Subcutaneous abdominal adipose tissue (tissue), 5 donors: ENCODE data around the gene STK32B.
A peak's percentile ranks its signal among the peaks of the same experiment; 100 is the strongest.

ENCODE experiments used
- H3K27ac ChIP-seq: one replicate; pipeline ENCODE4 v1.7.0; 2013; ENCODE audit warnings: low read depth, mild to moderate bottlenecking, inconsistent platforms, low read length, moderate library complexity
- H3K27me3 ChIP-seq, 5 donors: one replicate each; pipeline ENCODE4 v1.7.0; 2013; ENCODE audit warnings: low read length in 5 of 5, inconsistent platforms in 1 of 5; ENCODE audit not compliant: control insufficient read depth in 5 of 5, insufficient read depth in 4 of 5
- H3K36me3 ChIP-seq, 5 donors: one replicate each; pipeline ENCODE4 v1.7.0; 2013; ENCODE audit warnings: low read length in 5 of 5; ENCODE audit not compliant: control insufficient read depth in 5 of 5, insufficient read depth in 5 of 5
- H3K4me1 ChIP-seq, 5 donors: one replicate each; pipeline ENCODE4 v1.7.0; 2013; ENCODE audit warnings: low read length in 5 of 5, mild to moderate bottlenecking in 3 of 5, moderate library complexity in 1 of 5; ENCODE audit not compliant: control insufficient read depth in 5 of 5, insufficient read depth in 5 of 5
- H3K4me3 ChIP-seq, 5 donors: one replicate each; pipeline ENCODE4 v1.7.0; 2013; ENCODE audit warnings: low read length in 5 of 5, low read depth in 1 of 5
- H3K9ac ChIP-seq, 5 donors: one replicate each; pipeline ENCODE4 v1.7.0; 2013; ENCODE audit warnings: low read length in 5 of 5, mild to moderate bottlenecking in 4 of 5, moderate library complexity in 3 of 5
- H3K9me3 ChIP-seq, 5 donors: one replicate each; pipeline ENCODE4 v1.7.0; 2013; ENCODE audit warnings: low read length in 5 of 5; ENCODE audit not compliant: control insufficient read depth in 5 of 5
- donor health status: healthy.
- donor health status: healthy.
- donor health status: healthy.
- donor health status: healthy.
- donor health status: healthy.

Gene STK32B

DNA sequence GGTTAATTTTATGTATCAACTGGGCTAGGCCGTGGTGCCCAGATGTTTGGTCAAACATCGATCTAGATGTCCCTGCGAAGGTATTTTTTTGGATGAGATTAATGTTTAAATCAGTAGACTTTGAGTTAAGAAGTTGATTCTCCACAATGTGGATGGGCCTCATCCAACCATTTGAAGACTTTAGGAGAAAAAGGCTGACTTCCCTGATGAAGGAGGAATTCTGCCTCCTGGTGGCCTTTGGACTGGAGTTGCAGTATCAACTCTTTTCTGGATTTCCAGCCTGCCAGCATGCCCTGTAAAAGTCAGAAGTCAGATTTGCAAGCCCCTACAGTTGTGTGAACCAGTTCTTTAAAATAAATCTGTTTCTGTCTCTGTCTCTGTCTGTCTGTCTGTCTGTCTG lies 91.4 kb downstream of the STK32B start:
- Histone ChIP-seq H3K9me3 (no peaks in the 10 kb centered on the region), H3K4me1 (peaks cover 2 to 26% (median 24%) of the 10 kb centered on the region in 5 donors), H3K36me3 (no peaks in the 10 kb centered on the region), H3K9ac (no peak overlapping the region), H3K4me3 (no peak overlapping the region), H3K27me3 (no peaks in the 10 kb centered on the region), H3K27ac (no peak overlapping the region)

DNA sequence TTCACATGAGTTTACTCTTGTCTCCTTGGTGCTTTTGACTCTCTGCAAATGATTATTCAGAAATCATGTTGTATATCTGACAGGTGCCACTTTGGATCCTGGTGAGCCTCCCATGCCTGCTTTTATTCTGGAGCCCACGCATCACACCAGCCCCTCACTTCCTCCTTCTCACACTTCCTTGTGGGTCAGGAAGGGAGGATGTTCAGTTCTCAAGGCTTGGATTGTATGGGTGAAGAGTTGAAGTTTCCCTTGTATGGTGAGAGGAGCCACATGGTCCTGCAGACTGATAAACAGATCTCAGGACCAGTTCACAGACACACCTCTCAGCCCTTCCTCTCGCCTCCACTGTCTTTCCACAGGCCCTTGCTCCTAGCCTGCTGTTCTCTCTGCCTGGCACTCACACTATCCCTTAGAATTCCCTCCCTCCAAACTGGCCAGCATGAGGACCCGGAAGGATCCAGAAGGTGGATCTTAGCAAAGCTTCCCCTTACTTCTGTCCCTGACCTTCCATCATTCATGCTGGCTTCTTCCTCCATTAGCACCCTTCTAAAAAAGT lies 92.1 kb downstream of the STK32B start:
- Histone ChIP-seq H3K27me3 (no peaks in the 10 kb centered on the region), H3K36me3 (no peaks in the 10 kb centered on the region), H3K9ac (no peak overlapping the region), H3K27ac (peak overlapping the region; percentile 37), H3K4me3 (no peak overlapping the region), H3K9me3 (no peaks in the 10 kb centered on the region), H3K4me1 (peaks cover 0 to 22% (median 20%) of the 10 kb centered on the region in 5 donors)

DNA sequence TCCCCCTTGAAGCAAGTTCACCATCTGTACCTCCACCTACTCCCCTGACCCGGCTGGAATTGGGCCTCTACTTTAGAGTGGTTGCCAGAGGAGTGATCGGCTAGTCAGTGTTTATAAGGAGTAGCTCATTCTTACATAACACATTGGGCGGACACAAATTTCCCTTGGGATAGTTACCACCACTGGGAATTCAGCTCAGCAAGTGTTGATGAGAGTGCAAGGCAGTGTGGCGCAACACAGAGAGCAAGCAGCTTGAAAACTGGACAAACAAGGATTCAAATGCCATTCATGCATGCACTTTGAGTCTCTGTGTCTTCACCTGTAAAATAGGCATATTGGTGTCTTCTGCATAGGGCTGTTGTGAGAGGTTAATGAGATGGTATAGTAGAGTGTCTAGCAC lies 92.7 kb downstream of the STK32B start:
- peaks cover 0 to 22% (median 20%) of the 10 kb centered on the region in 5 donors for H3K4me1 ChIP-seq
- H3K27me3 ChIP-seq = no peaks in the 10 kb centered on the region
- no peak overlapping the region for H3K4me3 ChIP-seq
- no peaks in the 10 kb centered on the region for H3K36me3 ChIP-seq
- H3K9me3 ChIP-seq = no peaks in the 10 kb centered on the region
- peak overlapping the region in 1 of 5 donors; percentile 40 for H3K9ac ChIP-seq
- H3K27ac ChIP-seq = peak overlapping the region; percentile 74

DNA sequence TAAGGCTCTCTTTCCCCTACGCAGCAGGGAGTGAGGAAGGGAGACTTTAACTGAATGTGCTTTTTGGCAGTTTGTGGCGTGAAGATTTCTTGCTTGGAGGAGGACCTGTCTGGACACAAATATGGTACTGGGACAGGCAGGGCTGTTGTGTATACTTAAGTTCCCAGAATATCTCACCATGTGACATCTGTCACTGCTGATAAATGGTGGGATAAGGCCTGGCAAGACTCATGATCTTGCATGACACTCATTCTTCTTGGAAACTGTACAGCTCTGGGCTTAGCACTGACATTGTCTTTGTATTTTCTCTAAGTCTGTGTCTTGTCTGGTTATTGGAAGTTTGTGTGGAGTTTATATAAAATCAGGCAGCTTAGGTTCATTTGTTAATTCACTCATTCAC lies 93.1 kb downstream of the STK32B start:
- H3K9ac ChIP-seq = peak overlapping the region in 1 of 5 donors; percentile 40
- no peaks in the 10 kb centered on the region for H3K27me3 ChIP-seq
- no peaks in the 10 kb centered on the region for H3K9me3 ChIP-seq
- H3K36me3 ChIP-seq = no peaks in the 10 kb centered on the region
- H3K4me3 ChIP-seq = no peak overlapping the region
- H3K27ac ChIP-seq = peak overlapping the region; percentile 74
- peaks cover 0 to 22% (median 20%) of the 10 kb centered on the region in 5 donors for H3K4me1 ChIP-seq

DNA sequence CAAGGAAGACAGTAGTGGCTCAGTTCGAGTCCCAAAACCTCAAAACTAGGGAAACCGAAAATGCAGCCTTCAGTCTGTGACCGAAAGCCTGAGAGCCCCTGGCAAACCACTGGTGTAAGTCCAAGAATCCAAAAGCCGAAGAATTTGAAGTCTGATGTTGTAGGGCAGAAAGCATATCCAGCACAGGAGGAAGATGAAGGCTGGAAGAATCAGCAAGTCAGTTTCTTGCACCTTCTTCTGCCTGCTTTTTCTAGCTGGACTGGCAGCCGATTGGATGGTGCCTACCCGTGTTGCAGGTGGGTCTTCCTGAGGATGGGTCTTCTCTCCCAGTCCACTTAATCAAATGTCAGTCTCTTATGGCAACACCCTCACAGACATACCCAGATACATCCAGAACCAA lies 95.0 kb downstream of the STK32B start:
- no peak overlapping the region for H3K27ac ChIP-seq

DNA sequence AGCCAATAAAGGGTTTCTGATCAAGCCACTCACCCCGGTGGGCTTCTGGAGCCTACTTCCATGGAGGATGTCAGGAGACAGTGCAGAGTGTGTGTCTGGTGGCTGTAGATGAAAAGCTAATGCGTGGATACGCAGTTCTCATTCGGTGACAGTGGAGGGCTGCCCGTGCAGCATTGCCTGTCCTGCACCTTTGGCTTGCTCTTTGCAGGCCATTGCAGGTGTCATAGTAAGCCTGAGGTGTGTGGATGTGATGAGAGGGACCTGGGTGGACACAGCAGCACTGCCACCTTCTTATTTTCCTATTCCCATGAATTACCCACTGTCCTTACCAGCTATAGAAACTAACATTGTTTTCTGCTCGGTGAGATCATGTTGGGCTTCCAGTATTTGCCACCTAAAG lies 101.2 kb downstream of the STK32B start:
- Histone ChIP-seq H3K36me3 (no peaks in the 10 kb centered on the region), H3K9ac (no peak overlapping the region), H3K27ac (no peak overlapping the region), H3K9me3 (no peaks in the 10 kb centered on the region), H3K4me1 (peaks cover 0 to 16% (median 5%) of the 10 kb centered on the region in 5 donors), H3K4me3 (no peak overlapping the region), H3K27me3 (no peaks in the 10 kb centered on the region)

More for the DNA sequence above, 95.0 kb downstream of the STK32B start:
- H3K36me3 ChIP-seq = no peaks in the 10 kb centered on the region
- no peak overlapping the region for H3K4me3 ChIP-seq
- no peaks in the 10 kb centered on the region for H3K9me3 ChIP-seq
- no peak overlapping the region for H3K9ac ChIP-seq
- no peaks in the 10 kb centered on the region for H3K27me3 ChIP-seq
- H3K4me1 ChIP-seq = peaks cover 0 to 25% (median 20%) of the 10 kb centered on the region in 5 donors

DNA sequence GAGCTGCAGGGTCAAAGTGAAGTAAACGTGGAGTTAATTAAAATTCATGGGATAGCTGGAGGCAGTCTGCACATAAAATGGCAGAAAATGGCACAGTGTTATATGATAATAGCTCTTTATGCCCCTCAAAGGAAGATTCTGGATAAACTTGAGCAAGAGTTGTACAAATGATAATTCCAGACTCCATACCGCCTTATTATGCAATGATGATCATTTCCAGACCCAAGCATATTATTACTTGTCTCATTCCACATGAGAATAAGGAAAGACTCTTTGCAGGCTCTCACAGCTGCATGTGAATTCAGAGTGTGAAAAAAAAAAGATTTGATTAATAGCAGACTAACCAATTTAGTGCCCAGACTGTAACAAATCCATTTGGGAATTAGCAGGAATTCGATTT lies 105.4 kb downstream of the STK32B start:
- Histone ChIP-seq H3K36me3 (no peaks in the 10 kb centered on the region), H3K27ac (no peak overlapping the region), H3K9ac (no peak overlapping the region), H3K4me1 (peaks cover 0 to 12% (median 6%) of the 10 kb centered on the region in 5 donors), H3K27me3 (no peaks in the 10 kb centered on the region), H3K4me3 (no peak overlapping the region), H3K9me3 (no peaks in the 10 kb centered on the region)

DNA sequence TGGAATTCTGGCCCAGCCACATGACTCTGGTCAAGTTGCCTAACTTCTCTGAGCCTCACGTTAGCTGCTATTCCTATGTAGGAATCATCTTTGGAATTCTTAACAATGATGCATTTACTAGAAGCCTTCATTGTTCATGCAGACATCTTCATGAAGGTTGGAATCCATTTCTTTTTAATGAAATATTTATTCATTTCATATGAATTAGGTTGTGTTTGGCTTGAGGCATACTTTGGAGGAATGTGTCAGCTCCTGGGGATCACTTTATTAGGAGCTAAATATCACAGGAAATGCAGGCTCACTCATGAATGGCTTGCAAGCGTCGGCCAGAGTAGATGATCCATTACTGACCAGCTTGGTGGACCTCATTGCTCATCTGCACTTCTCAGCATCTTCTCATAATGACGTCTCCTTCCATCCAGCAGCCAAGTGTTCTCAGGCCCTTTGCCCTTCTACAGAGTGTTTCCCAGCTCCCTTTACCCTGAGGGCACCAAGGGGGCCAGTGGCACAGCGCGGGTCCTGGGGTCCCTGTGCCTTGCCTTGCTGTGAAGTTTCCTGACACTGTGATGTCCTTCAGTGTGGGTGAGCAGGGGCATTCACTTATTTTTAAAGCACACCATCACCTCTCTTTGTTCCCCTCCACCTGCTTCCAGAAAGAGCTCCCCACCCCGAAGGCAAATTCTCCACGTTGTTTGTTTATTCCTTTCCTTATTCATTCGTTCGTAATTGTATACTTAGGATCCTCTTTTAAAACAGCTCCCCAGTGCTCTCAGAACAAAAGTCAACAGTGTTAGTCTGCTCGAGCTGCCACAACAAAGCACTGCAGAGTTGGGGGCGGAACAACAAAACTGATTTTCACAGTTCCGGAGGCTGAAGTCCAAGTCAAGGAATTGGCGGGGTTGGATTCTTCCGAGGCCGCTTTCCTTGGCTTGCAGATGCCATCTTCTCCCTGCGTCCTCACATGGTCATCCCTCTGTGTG lies 106.8 kb downstream of the STK32B start:
- no peaks in the 10 kb centered on the region for H3K27me3 ChIP-seq
- H3K9ac ChIP-seq = no peak overlapping the region
- H3K27ac ChIP-seq = no peak overlapping the region
- H3K4me1 ChIP-seq = peaks cover 0 to 12% (median 6%) of the 10 kb centered on the region in 5 donors
- no peak overlapping the region for H3K4me3 ChIP-seq
- H3K9me3 ChIP-seq = no peaks in the 10 kb centered on the region
- H3K36me3 ChIP-seq = no peaks in the 10 kb centered on the region

DNA sequence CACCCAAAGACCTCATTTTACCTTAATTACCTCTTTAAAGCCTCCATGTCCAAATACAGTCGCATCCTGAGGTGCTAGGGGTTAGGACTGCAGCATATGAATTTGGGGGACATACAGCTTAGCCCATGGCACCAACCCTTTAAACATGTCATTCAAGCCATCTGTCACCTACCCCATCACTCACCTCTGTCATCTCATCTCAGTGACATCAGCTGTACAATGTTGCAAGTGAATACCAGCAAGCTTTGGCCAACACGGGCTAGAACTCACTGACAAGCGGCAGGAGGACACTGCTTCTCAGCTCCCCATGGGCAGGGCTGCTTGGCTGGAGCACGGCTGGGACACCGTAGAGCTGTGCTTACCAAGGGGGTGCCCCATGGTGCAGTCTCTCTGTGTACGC lies 107.5 kb downstream of the STK32B start:
- H3K9ac ChIP-seq = no peak overlapping the region
- H3K27ac ChIP-seq = no peak overlapping the region
- peaks cover 0 to 12% (median 6%) of the 10 kb centered on the region in 5 donors for H3K4me1 ChIP-seq
- H3K4me3 ChIP-seq = no peak overlapping the region
- no peaks in the 10 kb centered on the region for H3K9me3 ChIP-seq
- H3K27me3 ChIP-seq = no peaks in the 10 kb centered on the region
- no peaks in the 10 kb centered on the region for H3K36me3 ChIP-seq

DNA sequence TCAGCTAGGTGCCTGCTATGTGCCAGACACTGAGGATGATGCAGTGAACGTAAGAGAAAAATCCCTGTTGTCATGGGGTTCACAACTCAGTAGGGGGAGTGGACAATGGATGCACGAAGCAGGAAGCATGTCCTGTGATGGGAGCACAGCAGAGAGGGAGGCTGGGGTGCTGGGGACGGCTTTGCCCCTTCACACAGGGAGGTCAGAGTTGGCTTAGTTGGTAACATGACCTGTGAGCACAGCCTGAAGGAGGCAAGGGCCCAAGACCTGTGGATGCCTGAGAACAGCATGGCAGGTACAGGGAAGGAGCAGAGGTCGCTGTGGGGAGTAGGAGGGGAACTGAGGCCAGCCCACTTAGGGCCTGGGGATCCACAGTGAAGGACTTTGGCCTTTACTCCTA lies 109.4 kb downstream of the STK32B start:
- Histone ChIP-seq H3K4me1 (peaks cover 0 to 6% (median 3%) of the 10 kb centered on the region in 5 donors), H3K9me3 (no peaks in the 10 kb centered on the region), H3K4me3 (no peak overlapping the region), H3K27me3 (no peaks in the 10 kb centered on the region), H3K27ac (no peak overlapping the region), H3K9ac (no peak overlapping the region), H3K36me3 (no peaks in the 10 kb centered on the region)
